ENCODE results near the gene C16orf78.

C16orf78 gene

GRCh38 chr16:49398761-49399160, 25.2 kb downstream of the C16orf78 start:
- DNase-seq, result no peak

GRCh38 chr16:49399594-49400364, 26.2 kb downstream of the C16orf78 start:
- DNase-seq, result no peak

GRCh38 chr16:49400611-49401010, 27.0 kb downstream of the C16orf78 start:
- no peak for DNase-seq

GRCh38 chr16:49405123-49405522, 31.5 kb downstream of the C16orf78 start:
- no peak for DNase-seq

GRCh38 chr16:49405530-49405929, 31.9 kb downstream of the C16orf78 start:
- DNase-seq, result no peak

GRCh38 chr16:49407873-49408550, 34.4 kb downstream of the C16orf78 start:
- DNase-seq, result no peak

- no peak for DNase-seq
Observed at GRCh38 chr16:49409121-49409520, 35.5 kb downstream of the C16orf78 start.

- DNase-seq, result no peak
Observed at GRCh38 chr16:49410226-49410625, 36.6 kb downstream of the C16orf78 start.

GRCh38 chr16:49411121-49411970, 37.7 kb downstream of the C16orf78 start:
- DNase-seq, result no peak

GRCh38 chr16:49414671-49415070, 41.1 kb downstream of the C16orf78 start:
- DNase-seq, result no peak

GRCh38 chr16:49415083-49415482, 41.5 kb downstream of the C16orf78 start:
- DNase-seq, result no peak

GRCh38 chr16:49416001-49416675, 42.5 kb downstream of the C16orf78 start:
- no peak for DNase-seq

- DNase-seq, result no peak
Observed at GRCh38 chr16:49417354-49417753, 43.8 kb downstream of the C16orf78 start.

GRCh38 chr16:49419006-49419405, 45.4 kb downstream of the C16orf78 start:
- DNase-seq, result no peak

GRCh38 chr16:49419862-49420261, 46.3 kb downstream of the C16orf78 start:
- no peak for DNase-seq

GRCh38 chr16:49422896-49423295, 49.3 kb downstream of the C16orf78 start:
- DNase-seq, result no peak

- DNase-seq, result no peak
Observed at GRCh38 chr16:49424961-49425360, 51.4 kb downstream of the C16orf78 start.

GRCh38 chr16:49427771-49428170, 54.2 kb downstream of the C16orf78 start:
- DNase-seq, result no peak

- no peak for DNase-seq
Observed at GRCh38 chr16:49428808-49429207, 55.2 kb downstream of the C16orf78 start.

- no peak for DNase-seq
Observed at GRCh38 chr16:49431040-49431439, 57.4 kb downstream of the C16orf78 start.

- DNase-seq, result no peak
Observed at GRCh38 chr16:49431591-49432290, 58.1 kb downstream of the C16orf78 start.

- DNase-seq, result no peak
Observed at GRCh38 chr16:49434733-49435132, 61.1 kb downstream of the C16orf78 start.
